Fibroblast of peridontal ligament (primary cell): ENCODE data around the gene PYURF.

ENCODE experiments used
- DNase-seq: peaks from one replicate; pipeline ENCODE4 v3.0.0-alpha.2; 2010; ENCODE audit errors: extremely low read depth

The PYURF gene

GRCh38 chr4:88523325-88524129 lies at the start of gene PYURF:
TSS of gene PYURF (minus strand) at chr4:88523776. CDS start at chr4:88523700, 76 bp downstream.
- DNase-seq, result peak; percentile 88

- no peak for DNase-seq
These were observed 46.4 kb upstream of the PYURF start for GRCh38 chr4:88570001-88570400.

DNA sequence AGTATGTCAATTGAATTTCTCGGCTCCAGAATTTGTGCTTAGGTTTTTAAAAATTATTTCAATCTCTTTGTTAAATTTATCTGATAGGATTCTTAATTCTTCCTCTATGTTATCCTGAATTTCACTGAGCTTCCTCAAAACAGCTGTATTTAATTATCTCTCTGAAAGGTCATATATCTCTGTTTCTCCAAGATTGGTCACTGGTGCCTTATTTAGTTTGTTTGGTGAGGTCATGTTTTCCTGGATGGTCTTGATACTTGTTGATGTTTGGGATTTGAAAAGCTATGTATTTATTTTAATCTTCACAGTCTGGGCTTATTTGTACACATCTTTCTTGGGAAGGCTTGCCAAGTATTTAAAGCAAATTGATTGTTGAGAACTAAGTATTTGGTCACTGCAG lies 44.0 kb upstream of the PYURF start:
- peak; percentile 61 for DNase-seq

- DNase-seq, result no peak
These were observed 26.2 kb upstream of the PYURF start for GRCh38 chr4:88549815-88550214.

DNA sequence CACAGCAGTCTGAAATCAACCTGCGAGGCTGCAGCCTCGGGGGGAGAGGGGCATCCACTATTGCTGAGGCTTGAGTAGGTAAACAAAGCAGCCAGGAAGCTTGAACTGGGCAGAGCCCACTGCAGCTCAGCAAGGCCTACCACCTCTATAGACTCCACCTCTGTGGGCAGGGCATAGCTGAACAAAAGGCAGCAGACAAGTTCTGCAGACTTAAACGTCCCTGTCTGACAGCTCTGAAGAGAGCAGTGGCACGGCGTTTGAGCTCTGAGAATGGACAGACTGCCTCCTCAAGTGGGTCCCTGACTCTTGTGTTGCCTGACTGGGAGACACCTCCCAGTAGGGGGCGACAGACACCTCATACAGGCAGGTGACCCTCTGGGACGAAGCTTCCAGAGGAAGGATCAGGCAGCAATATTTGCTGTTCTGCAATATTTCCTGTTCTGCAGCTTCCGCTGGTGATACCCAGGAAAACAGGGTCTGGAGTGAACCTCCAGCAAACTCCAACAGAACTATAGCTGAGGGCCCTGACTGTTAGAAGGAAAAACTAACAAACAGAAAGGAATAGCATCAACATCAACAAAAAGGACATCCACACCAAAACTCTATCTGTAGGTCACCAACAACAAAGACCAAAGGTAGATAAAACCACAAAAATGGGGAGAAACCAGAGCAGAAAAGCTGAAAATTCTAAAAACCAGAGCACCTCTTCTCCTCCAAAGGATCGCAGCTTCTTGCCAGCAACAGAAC lies 15.9 kb upstream of the PYURF start:
- peak; percentile 42 for DNase-seq

GRCh38 chr4:88537709-88538108 lies 14.1 kb upstream of the PYURF start:
- no peak for DNase-seq

GRCh38 chr4:88535090-88535755 lies 11.6 kb upstream of the PYURF start:
- DNase-seq, result no peak

GRCh38 chr4:88533937-88534750 lies 10.6 kb upstream of the PYURF start:
- DNase-seq, result peak; percentile 87

GRCh38 chr4:88533088-88533790 lies 9.7 kb upstream of the PYURF start:
- peak; percentile 56 for DNase-seq

DNA sequence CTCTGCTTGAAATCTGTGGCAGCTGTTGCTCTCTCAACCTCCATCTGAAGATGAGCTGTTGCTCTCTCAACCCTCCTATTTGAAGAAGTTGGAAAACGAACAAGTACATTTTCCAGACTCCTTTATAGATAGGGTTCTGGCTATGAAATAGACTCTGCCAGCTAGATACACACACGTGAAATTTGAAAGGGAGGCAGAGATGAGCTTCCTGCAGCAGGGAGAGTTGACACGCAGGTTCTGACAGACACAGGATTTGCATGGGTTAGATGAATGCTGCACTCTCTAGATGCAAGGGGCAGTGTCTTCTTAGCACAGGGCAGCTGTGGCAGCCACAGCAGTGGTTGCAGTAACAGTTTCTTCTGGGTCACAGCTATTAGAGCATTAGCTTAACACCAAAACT lies 8.0 kb upstream of the PYURF start:
- DNase-seq, result no peak

DNA sequence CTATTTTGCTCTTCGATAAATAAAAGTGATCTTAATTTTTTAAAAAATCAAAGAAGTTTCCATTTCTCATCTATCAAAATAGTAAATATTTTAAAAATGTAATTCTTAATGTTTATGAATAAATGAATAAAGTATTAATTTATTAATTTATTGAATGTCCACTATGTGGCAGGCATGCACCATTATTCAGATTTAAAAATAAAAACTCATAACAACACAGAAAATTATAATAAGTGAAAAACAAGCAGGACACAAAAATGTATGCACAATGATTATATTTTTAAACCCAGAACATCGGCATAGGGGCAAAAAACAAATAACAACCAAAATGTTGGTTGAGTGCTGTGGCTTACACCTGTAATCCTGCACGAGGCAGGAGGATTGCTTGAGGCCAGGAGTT lies 5.3 kb upstream of the PYURF start:
- DNase-seq, result peak; percentile 27

DNA sequence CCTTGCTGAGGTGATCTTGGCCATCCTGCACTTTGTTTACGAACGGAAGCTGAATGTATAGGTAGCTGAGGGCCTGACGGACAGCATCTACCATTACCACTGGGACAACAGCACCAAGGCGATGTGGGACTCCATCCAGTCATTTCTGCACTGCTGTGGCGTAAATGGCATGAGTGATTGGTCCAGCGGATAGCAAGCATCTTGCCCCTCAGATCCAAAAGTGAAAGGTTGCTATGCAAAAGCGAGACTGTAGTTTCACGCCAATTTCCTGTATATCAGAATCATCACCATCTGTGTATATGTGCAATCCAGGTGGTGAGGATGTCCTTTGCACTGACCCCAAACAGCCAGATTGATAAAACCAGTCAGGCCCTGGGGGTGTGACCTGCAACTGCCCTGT lies 4.2 kb upstream of the PYURF start:
- DNase-seq, result no peak

GRCh38 chr4:88526221-88526815 lies 2.7 kb upstream of the PYURF start:
- peak; percentile 65 for DNase-seq

DNA sequence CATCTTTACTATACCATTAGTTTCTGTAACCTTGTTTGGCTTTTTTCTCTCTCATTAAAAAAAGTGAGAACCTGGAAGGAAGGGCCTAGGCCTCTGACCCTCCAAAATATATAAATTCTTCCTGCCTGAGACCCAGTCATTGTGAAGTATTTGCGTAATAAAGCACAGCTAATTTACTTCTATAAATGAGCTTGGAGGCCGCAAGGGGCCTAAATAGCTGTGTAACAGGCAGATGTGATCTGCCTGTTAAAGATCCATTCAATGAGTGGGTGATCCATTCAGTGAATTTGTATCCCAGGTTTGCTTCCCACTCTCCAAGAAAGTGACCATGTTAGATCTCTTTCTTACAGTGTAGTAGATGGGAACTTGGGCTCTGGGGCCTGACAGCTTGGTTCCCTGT lies 595 bp upstream of the PYURF start:
- DNase-seq, result no peak

DNA sequence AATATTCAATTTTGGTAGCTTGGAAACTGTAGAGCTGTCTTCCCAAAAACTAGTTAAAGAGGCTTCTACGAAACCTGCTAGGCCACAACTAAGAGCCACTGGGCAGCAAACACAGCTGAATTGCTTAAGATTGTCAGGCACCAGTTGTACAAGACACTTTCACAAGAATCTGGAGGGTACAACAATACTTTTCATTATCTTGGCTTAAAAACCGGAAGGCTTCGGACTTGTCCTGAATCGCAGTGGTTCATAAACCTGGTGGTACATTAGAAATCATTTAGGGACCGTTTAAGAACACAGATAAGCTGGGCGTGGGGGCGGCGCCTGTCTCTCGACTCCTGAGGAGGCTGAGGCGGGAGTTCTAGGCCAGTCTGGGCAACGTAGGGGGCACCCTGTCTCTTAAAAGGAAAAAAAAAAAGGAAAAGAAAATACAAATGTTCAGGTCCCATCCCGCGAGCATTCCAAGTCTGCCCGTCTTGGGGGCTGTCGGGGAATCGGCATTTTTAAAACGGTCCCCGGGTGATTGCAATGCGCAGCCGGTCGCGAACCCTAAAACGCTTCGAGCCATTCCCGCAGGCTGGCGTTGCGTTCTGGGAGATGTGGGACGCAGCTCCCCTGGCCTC lies 763 bp downstream of the PYURF start:
- DNase-seq, result peak; percentile 53

DNA sequence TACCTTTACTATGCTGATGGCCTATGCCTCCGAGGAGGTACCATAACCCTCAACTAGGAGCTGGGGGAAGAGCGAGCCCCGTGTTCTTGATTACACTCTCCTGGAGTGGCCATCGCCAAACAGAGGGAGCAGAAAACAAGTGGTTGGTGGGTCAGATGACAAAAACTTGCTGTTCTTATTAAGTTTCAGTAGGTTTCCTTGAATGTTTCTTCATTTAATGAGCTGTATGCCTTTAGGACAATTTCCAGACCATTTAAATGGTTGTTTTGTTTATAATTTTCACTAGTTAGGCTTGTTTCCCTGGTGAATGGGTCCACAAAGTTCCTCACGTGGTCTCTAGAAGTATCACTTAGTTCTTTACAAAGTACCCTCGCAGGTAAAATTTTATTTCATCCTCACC lies 4.7 kb downstream of the PYURF start:
- no peak for DNase-seq

GRCh38 chr4:88517825-88518224 lies 5.8 kb downstream of the PYURF start:
- DNase-seq, result no peak

- no peak for DNase-seq
These were observed 6.8 kb downstream of the PYURF start for GRCh38 chr4:88516746-88517145.

DNA sequence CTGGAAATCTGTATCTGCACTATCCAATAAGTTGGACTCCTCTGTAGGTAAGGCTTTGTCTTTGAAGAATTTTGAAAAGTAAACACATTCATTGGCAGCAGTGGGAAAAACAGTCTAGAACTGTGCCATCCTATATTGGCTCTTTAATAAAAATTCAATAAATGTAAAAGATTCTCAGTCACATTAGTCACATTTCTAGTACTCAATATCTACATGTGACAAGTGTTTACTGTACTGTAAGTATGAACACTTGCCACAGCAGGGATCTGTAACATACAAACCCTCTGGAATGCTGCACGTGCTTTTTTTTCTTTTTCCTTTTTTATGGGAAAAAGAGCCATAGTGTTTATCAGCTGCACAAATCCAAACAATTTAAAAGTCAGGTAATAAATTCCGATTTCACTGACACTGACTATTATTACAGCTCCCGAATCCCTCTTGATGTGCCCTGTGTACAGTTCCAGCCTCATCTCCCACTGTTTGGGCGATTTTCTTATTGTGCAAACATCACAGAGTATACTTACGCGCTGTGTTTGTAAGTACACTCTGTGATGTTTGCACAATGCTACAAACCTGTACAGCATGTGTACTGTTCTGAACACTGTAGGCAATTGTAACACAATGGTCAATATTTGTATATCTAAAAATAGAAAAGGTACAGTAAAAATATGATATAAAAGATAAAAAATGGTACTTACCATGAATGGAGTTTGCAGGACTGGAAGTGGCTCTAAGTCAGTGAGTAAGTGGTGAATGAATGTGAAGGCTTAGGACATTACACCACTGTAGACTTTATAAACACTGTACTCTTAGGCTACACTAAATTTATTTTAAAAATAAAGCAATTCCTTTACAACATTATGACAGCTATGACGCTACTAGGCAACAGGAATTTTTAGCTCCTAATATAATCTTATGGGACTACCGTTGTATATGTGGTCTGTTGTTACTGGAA lies 8.7 kb downstream of the PYURF start:
- no peak for DNase-seq
